HepG2 (cell line): ENCODE measurements around the gene AFDN. TPM values are rescaled to one million over a fixed set of nuclear protein-coding genes. Genes with fewer than 3 reads are reported as not detected.

ENCODE experiments used
- AGO1 ChIP-seq: fragments of 200-400 bp; formaldehyde crosslinking; IDR thresholded peaks from 2 replicates; pipeline ENCODE4 v1.6.1; 2017; ENCODE audit warnings: mild to moderate bottlenecking, low read depth, low read length, moderate library complexity; ENCODE audit not compliant: poor library complexity, severe bottlenecking
- FOXA3 ChIP-seq: IDR thresholded peaks from 2 replicates; pipeline ENCODE4 v1.6.1; 2016; ENCODE audit warnings: missing genetic modification reagents, missing compliant biosample characterization
- HMG20A ChIP-seq: IDR thresholded peaks from 2 replicates; pipeline ENCODE4 v1.6.1; 2016; ENCODE audit warnings: borderline replicate concordance
- HOXA5 ChIP-seq: sonication (generic); formaldehyde crosslinking; IDR thresholded peaks from 2 replicates; pipeline ENCODE4 v1.4.0; 2020; ENCODE audit warnings: missing genetic modification reagents
- NFATC3 ChIP-seq: sonication (generic); formaldehyde crosslinking; IDR thresholded peaks from 2 replicates; pipeline ENCODE4 v1.5.1; 2020; ENCODE audit warnings: mild to moderate bottlenecking, missing genetic modification reagents
- NRL ChIP-seq: sonication (generic); formaldehyde crosslinking; IDR thresholded peaks from 2 replicates; pipeline ENCODE4 v1.5.0; 2020; ENCODE audit warnings: missing genetic modification reagents, mild to moderate bottlenecking, moderate library complexity, borderline replicate concordance
- SRSF4 ChIP-seq: fragments of 200-400 bp; formaldehyde crosslinking; IDR thresholded peaks from one replicate; pipeline ENCODE4 v1.6.1; 2018; ENCODE audit warnings: mild to moderate bottlenecking, low read depth, low read length, moderate library complexity; ENCODE audit not compliant: poor library complexity, severe bottlenecking
- ZKSCAN5 ChIP-seq: sonication (generic); formaldehyde crosslinking; IDR thresholded peaks from 2 replicates; pipeline ENCODE4 v1.5.1; 2020; ENCODE audit warnings: mild to moderate bottlenecking, missing genetic modification reagents
- ZNF124 ChIP-seq: sonication (generic); formaldehyde crosslinking; IDR thresholded peaks from 2 replicates; pipeline ENCODE4 v1.4.0; 2020; ENCODE audit warnings: missing genetic modification reagents
- ZNF143 ChIP-seq: sonication (generic); formaldehyde crosslinking; IDR thresholded peaks from 2 replicates; pipeline ENCODE4 v1.4.0; 2020; ENCODE audit warnings: missing genetic modification reagents
- ZNF33A ChIP-seq: sonication (generic); formaldehyde crosslinking; IDR thresholded peaks from 2 replicates; pipeline ENCODE4 v1.5.1; 2020; ENCODE audit warnings: missing genetic modification reagents, mild to moderate bottlenecking, moderate library complexity, borderline replicate concordance
- ZNF33B ChIP-seq: sonication (generic); formaldehyde crosslinking; IDR thresholded peaks from 2 replicates; pipeline ENCODE4 v1.5.1; 2020; ENCODE audit warnings: mild to moderate bottlenecking, missing genetic modification reagents
- ZNF839 ChIP-seq: sonication (generic); formaldehyde crosslinking; IDR thresholded peaks from 2 replicates; pipeline ENCODE4 v1.4.0; 2020; ENCODE audit warnings: missing genetic modification reagents, mild to moderate bottlenecking, borderline replicate concordance
- ZNF891 ChIP-seq: sonication (generic); formaldehyde crosslinking; IDR thresholded peaks from 2 replicates; pipeline ENCODE4 v1.5.0; 2020; ENCODE audit warnings: mild to moderate bottlenecking, missing genetic modification reagents
- polyA plus RNA-seq, 8 experiments: library from polyadenylated mRNA; depleted of rRNA in 3 of 8; stranded (reverse) in 7 of 8; unstranded in 1 of 8; fragments of >200 nt; fragmentation: Illumina TruSeq in 4 of 8; extraction: Trizol in 4 of 8; gene quantifications; 2 replicates each; pipeline versions ENCODE4 v1.2.1 to v1.2.3, GENCODE V29; 2011 to 2016; ENCODE audit warnings: low read depth in 4 of 8, missing spikeins in 1 of 8, mixed read lengths in 1 of 8; ENCODE audit not compliant: insufficient read depth in 1 of 8
- total RNA-seq, 5 experiments: library from RNA; depleted of rRNA; stranded (reverse); fragments of >200 nt; fragmentation: Illumina TruSeq; extraction: Trizol; gene quantifications; 2 replicates each; pipeline ENCODE4 v1.2.3, GENCODE V29; 2016; ENCODE audit warnings: low read depth in 1 of 5
- TF ChIP-seq, protein P1 (sequence below): sonication (generic); formaldehyde crosslinking; IDR thresholded peaks from 2 replicates; pipeline ENCODE4 v1.5.0; 2020; ENCODE audit warnings: missing genetic modification reagents
- TF ChIP-seq, protein P2 (sequence below): IDR thresholded peaks from 2 replicates; pipeline ENCODE4 v1.6.1; 2018; ENCODE audit warnings: missing genetic modification reagents
- TF ChIP-seq, protein P3 (sequence below): sonication (generic); formaldehyde crosslinking; IDR thresholded peaks from 2 replicates; pipeline ENCODE4 v1.9.0; 2021; ENCODE audit warnings: missing genetic modification reagents, borderline replicate concordance
- TF ChIP-seq, protein P4 (sequence below): sonication (generic); formaldehyde crosslinking; conservative IDR thresholded peaks from 2 replicates; pipeline ENCODE4 v1.4.0; 2020; ENCODE audit warnings: missing genetic modification reagents
- TF ChIP-seq, protein P5 (sequence below): sonication (generic); formaldehyde crosslinking; IDR thresholded peaks from 2 replicates; pipeline ENCODE4 v1.5.1; 2020; ENCODE audit warnings: mild to moderate bottlenecking, missing genetic modification reagents, moderate library complexity
- TF ChIP-seq, protein P6 (sequence below): IDR thresholded peaks from 2 replicates; pipeline ENCODE4 v1.6.1; 2016; ENCODE audit warnings: control low read depth

AFDN gene
- total and polyA plus RNA-seq, 2 of the 13 experiments (the other 11 are each of a cell fraction or from before 2014, with no cell fraction given) = 136 to 151 TPM

DNA sequence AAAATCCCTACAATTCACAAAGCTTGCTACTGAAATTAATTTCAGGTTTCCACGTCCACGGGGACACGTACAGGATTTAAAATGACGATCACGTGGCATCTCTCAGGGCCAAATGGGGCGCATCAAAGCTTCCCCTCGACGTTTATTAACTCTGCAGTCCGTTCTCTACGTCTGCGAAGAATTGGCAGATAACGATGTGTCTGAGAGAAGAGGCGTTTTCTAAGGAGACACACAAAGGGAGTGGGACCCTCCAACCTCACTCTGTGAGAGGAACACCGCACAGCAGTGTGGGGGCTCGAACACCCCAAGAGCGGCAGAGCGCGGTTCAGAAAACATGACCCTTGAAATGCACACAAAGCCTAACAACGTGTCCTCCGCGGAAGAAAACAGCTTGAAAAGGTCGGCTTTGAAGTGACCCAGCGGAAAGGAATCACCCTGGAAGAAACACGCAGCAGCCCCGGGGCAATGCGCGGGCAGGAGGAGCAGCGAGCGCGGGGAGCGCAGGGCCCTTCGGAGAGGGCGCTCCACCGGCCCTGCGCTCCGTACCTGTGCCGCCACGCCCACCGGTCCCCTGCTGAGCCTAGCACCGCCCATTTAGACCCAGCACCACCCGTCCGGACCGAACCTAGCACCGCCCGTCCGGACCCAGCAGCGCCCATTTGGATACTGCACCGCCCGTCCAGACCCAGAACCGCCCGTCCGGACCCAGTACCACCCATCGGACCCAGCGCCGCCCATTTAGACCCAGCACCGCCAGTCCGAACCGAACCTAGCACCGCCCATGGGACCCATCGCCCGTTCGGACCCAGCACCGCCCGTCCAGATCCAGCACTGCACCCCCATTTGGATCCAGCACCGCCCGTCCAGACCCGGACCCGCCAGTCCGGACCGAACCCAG, 1.1 kb upstream of the AFDN start (continued):
- TF ChIP-seq, protein P1, sequence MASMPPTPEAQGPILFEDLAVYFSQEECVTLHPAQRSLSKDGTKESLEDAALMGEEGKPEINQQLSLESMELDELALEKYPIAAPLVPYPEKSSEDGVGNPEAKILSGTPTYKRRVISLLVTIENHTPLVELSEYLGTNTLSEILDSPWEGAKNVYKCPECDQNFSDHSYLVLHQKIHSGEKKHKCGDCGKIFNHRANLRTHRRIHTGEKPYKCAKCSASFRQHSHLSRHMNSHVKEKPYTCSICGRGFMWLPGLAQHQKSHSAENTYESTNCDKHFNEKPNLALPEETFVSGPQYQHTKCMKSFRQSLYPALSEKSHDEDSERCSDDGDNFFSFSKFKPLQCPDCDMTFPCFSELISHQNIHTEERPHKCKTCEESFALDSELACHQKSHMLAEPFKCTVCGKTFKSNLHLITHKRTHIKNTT (CRISPR knock-in tag) = no peak
- TF ChIP-seq, protein P2, sequence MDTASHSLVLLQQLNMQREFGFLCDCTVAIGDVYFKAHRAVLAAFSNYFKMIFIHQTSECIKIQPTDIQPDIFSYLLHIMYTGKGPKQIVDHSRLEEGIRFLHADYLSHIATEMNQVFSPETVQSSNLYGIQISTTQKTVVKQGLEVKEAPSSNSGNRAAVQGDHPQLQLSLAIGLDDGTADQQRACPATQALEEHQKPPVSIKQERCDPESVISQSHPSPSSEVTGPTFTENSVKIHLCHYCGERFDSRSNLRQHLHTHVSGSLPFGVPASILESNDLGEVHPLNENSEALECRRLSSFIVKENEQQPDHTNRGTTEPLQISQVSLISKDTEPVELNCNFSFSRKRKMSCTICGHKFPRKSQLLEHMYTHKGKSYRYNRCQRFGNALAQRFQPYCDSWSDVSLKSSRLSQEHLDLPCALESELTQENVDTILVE (CRISPR knock-in tag) = no peak
- TF ChIP-seq, protein P3, sequence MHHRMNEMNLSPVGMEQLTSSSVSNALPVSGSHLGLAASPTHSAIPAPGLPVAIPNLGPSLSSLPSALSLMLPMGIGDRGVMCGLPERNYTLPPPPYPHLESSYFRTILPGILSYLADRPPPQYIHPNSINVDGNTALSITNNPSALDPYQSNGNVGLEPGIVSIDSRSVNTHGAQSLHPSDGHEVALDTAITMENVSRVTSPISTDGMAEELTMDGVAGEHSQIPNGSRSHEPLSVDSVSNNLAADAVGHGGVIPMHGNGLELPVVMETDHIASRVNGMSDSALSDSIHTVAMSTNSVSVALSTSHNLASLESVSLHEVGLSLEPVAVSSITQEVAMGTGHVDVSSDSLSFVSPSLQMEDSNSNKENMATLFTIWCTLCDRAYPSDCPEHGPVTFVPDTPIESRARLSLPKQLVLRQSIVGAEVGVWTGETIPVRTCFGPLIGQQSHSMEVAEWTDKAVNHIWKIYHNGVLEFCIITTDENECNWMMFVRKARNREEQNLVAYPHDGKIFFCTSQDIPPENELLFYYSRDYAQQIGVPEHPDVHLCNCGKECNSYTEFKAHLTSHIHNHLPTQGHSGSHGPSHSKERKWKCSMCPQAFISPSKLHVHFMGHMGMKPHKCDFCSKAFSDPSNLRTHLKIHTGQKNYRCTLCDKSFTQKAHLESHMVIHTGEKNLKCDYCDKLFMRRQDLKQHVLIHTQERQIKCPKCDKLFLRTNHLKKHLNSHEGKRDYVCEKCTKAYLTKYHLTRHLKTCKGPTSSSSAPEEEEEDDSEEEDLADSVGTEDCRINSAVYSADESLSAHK (CRISPR knock-in tag) = no peak
- TF ChIP-seq NFATC3 = no peak
- no peak for TF ChIP-seq ZNF33A (CRISPR knock-in tag)
- TF ChIP-seq HOXA5 (CRISPR knock-in tag) = no peak
- no peak for TF ChIP-seq ZNF891 (CRISPR knock-in tag)
- TF ChIP-seq, protein P4, sequence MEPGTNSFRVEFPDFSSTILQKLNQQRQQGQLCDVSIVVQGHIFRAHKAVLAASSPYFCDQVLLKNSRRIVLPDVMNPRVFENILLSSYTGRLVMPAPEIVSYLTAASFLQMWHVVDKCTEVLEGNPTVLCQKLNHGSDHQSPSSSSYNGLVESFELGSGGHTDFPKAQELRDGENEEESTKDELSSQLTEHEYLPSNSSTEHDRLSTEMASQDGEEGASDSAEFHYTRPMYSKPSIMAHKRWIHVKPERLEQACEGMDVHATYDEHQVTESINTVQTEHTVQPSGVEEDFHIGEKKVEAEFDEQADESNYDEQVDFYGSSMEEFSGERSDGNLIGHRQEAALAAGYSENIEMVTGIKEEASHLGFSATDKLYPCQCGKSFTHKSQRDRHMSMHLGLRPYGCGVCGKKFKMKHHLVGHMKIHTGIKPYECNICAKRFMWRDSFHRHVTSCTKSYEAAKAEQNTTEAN (CRISPR knock-in tag) = no peak
- TF ChIP-seq AGO1 = no peak
- TF ChIP-seq, protein P5, sequence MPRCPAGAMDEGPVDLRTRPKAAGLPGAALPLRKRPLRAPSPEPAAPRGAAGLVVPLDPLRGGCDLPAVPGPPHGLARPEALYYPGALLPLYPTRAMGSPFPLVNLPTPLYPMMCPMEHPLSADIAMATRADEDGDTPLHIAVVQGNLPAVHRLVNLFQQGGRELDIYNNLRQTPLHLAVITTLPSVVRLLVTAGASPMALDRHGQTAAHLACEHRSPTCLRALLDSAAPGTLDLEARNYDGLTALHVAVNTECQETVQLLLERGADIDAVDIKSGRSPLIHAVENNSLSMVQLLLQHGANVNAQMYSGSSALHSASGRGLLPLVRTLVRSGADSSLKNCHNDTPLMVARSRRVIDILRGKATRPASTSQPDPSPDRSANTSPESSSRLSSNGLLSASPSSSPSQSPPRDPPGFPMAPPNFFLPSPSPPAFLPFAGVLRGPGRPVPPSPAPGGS (CRISPR knock-in tag) = no peak; the same call in 1 of the 2 replicates
- no peak for TF ChIP-seq ZKSCAN5 (CRISPR knock-in tag)
- no peak for TF ChIP-seq ZNF124 (CRISPR knock-in tag)
- TF ChIP-seq HMG20A (CRISPR knock-in tag) = no peak; the same call in 1 of the 2 replicates
- TF ChIP-seq, protein P6, sequence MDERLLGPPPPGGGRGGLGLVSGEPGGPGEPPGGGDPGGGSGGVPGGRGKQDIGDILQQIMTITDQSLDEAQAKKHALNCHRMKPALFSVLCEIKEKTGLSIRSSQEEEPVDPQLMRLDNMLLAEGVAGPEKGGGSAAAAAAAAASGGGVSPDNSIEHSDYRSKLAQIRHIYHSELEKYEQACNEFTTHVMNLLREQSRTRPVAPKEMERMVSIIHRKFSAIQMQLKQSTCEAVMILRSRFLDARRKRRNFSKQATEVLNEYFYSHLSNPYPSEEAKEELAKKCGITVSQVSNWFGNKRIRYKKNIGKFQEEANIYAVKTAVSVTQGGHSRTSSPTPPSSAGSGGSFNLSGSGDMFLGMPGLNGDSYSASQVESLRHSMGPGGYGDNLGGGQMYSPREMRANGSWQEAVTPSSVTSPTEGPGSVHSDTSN (CRISPR knock-in tag) = no peak
- peak; percentile 10; the same call in 1 of the 2 replicates for TF ChIP-seq ZNF143 (CRISPR knock-in tag)
- TF ChIP-seq SRSF4 = no peak
- no peak; the same call in 1 of the 2 replicates for TF ChIP-seq ZNF839
- TF ChIP-seq ZNF33B (CRISPR knock-in tag) = no peak
- peak; percentile 59 for TF ChIP-seq NRL
- no peak for TF ChIP-seq FOXA3
